ENCODE data around the gene HK3. TPM values are rescaled to one million over a fixed set of nuclear protein-coding genes. Genes with fewer than 3 reads are reported as not detected.

Gene HK3
- total and polyA plus RNA-seq, 2 of the 8 experiments (the other 6 are each of a cell fraction or from before 2014, with no cell fraction given) = not detected

DNA sequence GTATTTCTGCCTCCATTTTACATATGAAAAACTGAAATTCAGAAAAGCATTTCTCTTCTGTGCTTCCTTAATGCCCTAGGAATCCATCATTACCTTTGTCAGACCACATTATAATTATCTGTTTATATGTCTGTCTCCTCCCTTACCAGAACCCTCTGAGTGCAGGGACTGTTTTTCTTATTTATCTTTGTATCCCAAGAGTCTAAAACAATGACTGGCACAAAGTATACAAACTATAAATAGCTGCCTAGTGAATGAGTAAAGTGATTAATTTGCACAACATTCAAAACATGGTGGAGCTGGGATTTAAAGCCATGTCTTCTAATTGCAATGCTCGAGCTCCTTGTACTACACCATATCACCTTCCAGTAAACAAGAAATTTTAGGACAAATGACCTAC lies 49.3 kb upstream of the HK3 start:
- Histone ChIP-seq H4K5ac (ENCODE audit: insufficient read length, low read depth, low read length) (no peak overlapping the region), H3K27me3 (replicated peaks in 1 of 4; ENCODE audit: control insufficient read depth in 3 of 4, extremely low read depth in 1 of 4, insufficient read depth in 3 of 4, low read length in 3 of 4) (no peaks in the 10 kb centered on the region), H4K91ac (replicated peaks; ENCODE audit: insufficient read length, low read length) (no peak overlapping the region), H3K4ac (replicated peaks; ENCODE audit: insufficient read length, low read depth, low read length) (no peak overlapping the region), H3K23me2 (ENCODE audit: low read depth, low read length) (no peaks in the 10 kb centered on the region), H2AFZ (ENCODE audit: low read length) (no peak overlapping the region), H2BK12ac (ENCODE audit: low read depth, low read length) (no peak overlapping the region), H3K14ac (ENCODE audit: insufficient read length) (no peak overlapping the region), H3K9me3 (ENCODE audit: insufficient read depth in 2 of 2, low read depth in 1 of 2, low read length in 1 of 2) (no peaks in the 10 kb centered on the region), H2AK5ac (ENCODE audit: low read depth, low read length) (no peak overlapping the region), H2BK120ac (replicated peaks; ENCODE audit: low read depth, low read length) (no peak overlapping the region), H3K36me3 (ENCODE audit: control insufficient read depth in 2 of 4, insufficient read depth in 4 of 4, low read length in 3 of 4) (peaks cover 0 to 38% (median 8%) of the 10 kb centered on the region in 4 experiments; a peak in 5 of 8 replicates), H3K56ac (replicated peaks; ENCODE audit: insufficient read length, low read depth, low read length) (no peak overlapping the region), H3K4me2 (ENCODE audit: insufficient read depth in 1 of 2, low read depth in 2 of 2, low read length in 2 of 2) (no peak overlapping the region), H4K8ac (ENCODE audit: extremely low read depth, insufficient read depth, low read length) (no peak overlapping the region), H3K23ac (ENCODE audit: insufficient read length) (no peak overlapping the region), H2BK15ac (ENCODE audit: low read length) (no peak overlapping the region), H3K4me3 (ENCODE audit: extremely low read depth in 1 of 4, insufficient read depth in 2 of 4, low read depth in 3 of 4, low read length in 4 of 4) (no peak overlapping the region), H2BK20ac (ENCODE audit: low read length) (no peak overlapping the region), H3K79me1 (ENCODE audit: low read depth, low read length) (no peaks in the 10 kb centered on the region), H2BK5ac (ENCODE audit: low read depth, low read length) (no peak overlapping the region), H4K20me1 (replicated peaks in 1 of 2; ENCODE audit: control insufficient read depth in 1 of 2, insufficient read depth in 2 of 2, low read length in 2 of 2) (no peaks in the 10 kb centered on the region), H3K79me2 (ENCODE audit: control insufficient read depth in 1 of 2, insufficient read depth in 2 of 2, low read length in 2 of 2) (no peaks in the 10 kb centered on the region), H3K27ac (ENCODE audit: low read depth, low read length) (no peak overlapping the region), H3K9ac (replicated peaks in 1 of 4; ENCODE audit: extremely low read depth in 1 of 4, low read depth in 3 of 4, low read length in 3 of 4) (no peak overlapping the region), H3K18ac (ENCODE audit: extremely low read depth, low read length) (no peak overlapping the region), H3K4me1 (replicated peaks in 1 of 4; ENCODE audit: control insufficient read depth in 3 of 4, insufficient read depth in 4 of 4, low read length in 3 of 4) (peaks cover 2 to 24% (median 15%) of the 10 kb centered on the region in 4 experiments)
- POLR2A ChIA-PET (ENCODE audit: partially characterized antibody) = interaction anchor here (0.6 to 1.3 kb wide), 3 partner anchors 8 to 11 kb away, joined by 3 to 4 read pairs (median 3); no protein-coding TSS in a partner anchor
- DNase-seq (ENCODE audit: low read depth in 1 of 2, low spot score in 2 of 2) (no peak), FAIRE-seq (no peak)
- WGBS, 2 experiments (ENCODE audit: extremely low coverage in 1 of 2, insufficient coverage in 1 of 2, insufficient read length in 1 of 2, insufficient replicate concordance in 2 of 2, low coverage in 1 of 2, low lambda C conversion rate in 2 of 2, missing lambda C conversion rate in 1 of 2) = 83% methylated on average over 1 of the region's 1 CpG; no CpG with 5 or more reads in 1 of the 2 experiments
- CTCF ChIA-PET (ENCODE audit: partially characterized antibody) = interaction anchor here (1.0 kb wide), 1 partner anchor 73 kb away, joined by 3 read pairs; no protein-coding TSS in a partner anchor
- TF ChIP-seq BCL11A (IDR thresholded peaks at IDR 0.05; ENCODE audit: low read depth in 2 of 2, low read length in 2 of 2) = no peak
- no peak for TF ChIP-seq TEAD4 (IDR thresholded peaks at IDR 0.05; ENCODE audit: low read depth, low read length)
- TF ChIP-seq RXRA (IDR thresholded peaks at IDR 0.05; ENCODE audit: insufficient read depth, low read depth, low read length) = no peak
- TF ChIP-seq POLR2A (IDR thresholded peaks at IDR 0.05; ENCODE audit: control extremely low read depth in 1 of 2, low read depth in 2 of 2, low read length in 2 of 2) = no peak
- TF ChIP-seq CHD2 (IDR thresholded peaks at IDR 0.05; ENCODE audit: low read length) = no peak
- TF ChIP-seq RFX5 (IDR thresholded peaks at IDR 0.05; ENCODE audit: borderline replicate concordance, low read depth, low read length) = no peak
- no peak for TF ChIP-seq TBP (IDR thresholded peaks at IDR 0.05; ENCODE audit: low read depth, low read length)
- TF ChIP-seq ASH2L (IDR thresholded peaks at IDR 0.05; ENCODE audit: low read length) = no peak
- no peak for TF ChIP-seq PHF8 (conservative IDR thresholded peaks at IDR 0.05; ENCODE audit: low read depth, low read length)
- TF ChIP-seq POLR2AphosphoS5 (IDR thresholded peaks at IDR 0.05; ENCODE audit: low read depth, low read length) = no peak
- TF ChIP-seq RBBP5 (IDR thresholded peaks at IDR 0.05; ENCODE audit: borderline replicate concordance, low read depth, low read length) = no peak
- no peak for TF ChIP-seq POU5F1 (IDR thresholded peaks at IDR 0.05; ENCODE audit: low read depth, low read length)
- TF ChIP-seq CREB1 (IDR thresholded peaks at IDR 0.05) = no peak
- no peak for TF ChIP-seq SIX5 (IDR thresholded peaks at IDR 0.05; ENCODE audit: low read depth, low read length)
- no peak for TF ChIP-seq SP1 (IDR thresholded peaks at IDR 0.05; ENCODE audit: low read depth, low read length)
- TF ChIP-seq HDAC2 (IDR thresholded peaks at IDR 0.05; ENCODE audit: borderline replicate concordance in 1 of 2, low read depth in 2 of 2, low read length in 2 of 2) = no peak
- TF ChIP-seq CBX5 (IDR thresholded peaks at IDR 0.05; ENCODE audit: low read depth, low read length) = no peak

Data from H1 (cell line).